HUDEP-2 (cell line): ENCODE data around the gene SLC38A8.

ENCODE experiments used
- DNase-seq, 76 experiments: peaks; one replicate each; lab custom pipeline; 2025; ENCODE audit not compliant: unreplicated experiment in 76 of 76; lab: John Stamatoyannopoulos, UW

SLC38A8 gene

GRCh38 chr16:84042308-84042878 lies at the start of gene SLC38A8:
SLC38A8 (minus strand) TSS chr16:84042795; CDS start chr16:84042157, 638 bp downstream.
- DNase-seq: no peak

GRCh38 chr16:84091460-84091859 lies 48.9 kb upstream of the SLC38A8 start:
- no peak for DNase-seq

GRCh38 chr16:84090211-84090610 lies 47.6 kb upstream of the SLC38A8 start:
- no peak for DNase-seq

- DNase-seq: peak in 22 of 76 experiments; percentile 2 to 38 (median 14)
Measured at GRCh38 chr16:84088695-84089395, 46.2 kb upstream of the SLC38A8 start.

GRCh38 chr16:84087466-84088151 lies 45.0 kb upstream of the SLC38A8 start:
- no peak for DNase-seq

GRCh38 chr16:84087001-84087400 lies 44.4 kb upstream of the SLC38A8 start:
- no peak for DNase-seq

- DNase-seq: no peak
Measured at GRCh38 chr16:84086341-84086740, 43.7 kb upstream of the SLC38A8 start.

GRCh38 chr16:84085773-84086172 lies 43.2 kb upstream of the SLC38A8 start:
- DNase-seq: no peak

- DNase-seq: no peak
Measured at GRCh38 chr16:84085271-84085667, 42.7 kb upstream of the SLC38A8 start.

- peak in 56 of 76 experiments; percentile 2 to 65 (median 39) for DNase-seq
Measured at GRCh38 chr16:84084570-84085270, 42.1 kb upstream of the SLC38A8 start.

GRCh38 chr16:84082835-84083569 lies 40.4 kb upstream of the SLC38A8 start:
- no peak for DNase-seq

GRCh38 chr16:84082110-84082509 lies 39.5 kb upstream of the SLC38A8 start:
- no peak for DNase-seq

GRCh38 chr16:84081446-84081989 lies 38.9 kb upstream of the SLC38A8 start:
- DNase-seq: no peak

- DNase-seq: no peak
Measured at GRCh38 chr16:84080813-84081212, 38.2 kb upstream of the SLC38A8 start.

GRCh38 chr16:84080378-84080777 lies 37.8 kb upstream of the SLC38A8 start:
- no peak for DNase-seq

GRCh38 chr16:84079664-84080063 lies 37.1 kb upstream of the SLC38A8 start:
- no peak for DNase-seq

- no peak for DNase-seq
Measured at GRCh38 chr16:84075376-84075775, 32.8 kb upstream of the SLC38A8 start.

- DNase-seq: no peak
Measured at GRCh38 chr16:84074721-84075120, 32.1 kb upstream of the SLC38A8 start.

- no peak for DNase-seq
Measured at GRCh38 chr16:84072014-84072413, 29.4 kb upstream of the SLC38A8 start.

GRCh38 chr16:84071121-84071520 lies 28.5 kb upstream of the SLC38A8 start:
- no peak for DNase-seq
